Measurements from ENCODE around the gene SLITRK2.

SLITRK2 gene

DNA sequence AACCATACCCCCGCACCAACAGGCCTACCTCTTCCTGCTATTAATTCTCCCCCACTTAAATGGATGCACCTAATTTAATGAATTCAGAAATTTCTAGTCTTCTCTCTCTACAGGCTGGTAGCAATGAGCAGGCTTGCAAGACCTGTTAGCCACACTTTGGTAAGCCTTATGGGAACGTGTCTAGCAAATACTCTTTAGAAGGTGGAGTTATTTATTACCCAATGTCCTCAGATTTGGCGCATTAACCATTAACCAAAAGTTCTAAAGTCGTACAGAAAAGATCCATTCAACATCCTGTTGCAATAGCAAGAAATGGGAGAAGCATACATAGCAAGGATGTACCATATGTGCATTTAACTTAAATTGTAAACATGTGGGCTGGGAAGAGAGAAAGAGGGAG is 47.5 kb downstream of the SLITRK2 start:
- no peak for TF ChIP-seq TAF1 (IDR thresholded peaks at IDR 0.05; ENCODE audit: borderline replicate concordance, low read depth, low read length)
- TF ChIP-seq POLR2A (IDR thresholded peaks at IDR 0.05; ENCODE audit: low read depth, low read length) = no peak
- TF ChIP-seq POLR2AphosphoS5 (IDR thresholded peaks at IDR 0.05; ENCODE audit: low read depth, low read length) = no peak
- no peak for DNase-seq (ENCODE audit: insufficient read length)
- FAIRE-seq = no peak

Measured in GM12892 (cell line).